CMK (cell line): ENCODE measurements around the gene LMCD1.

Experiments used
- DNase-seq: peaks from one replicate; pipeline ENCODE4 v3.0.0-alpha.2; 2010; ENCODE audit warnings: low read depth

Gene LMCD1

DNA sequence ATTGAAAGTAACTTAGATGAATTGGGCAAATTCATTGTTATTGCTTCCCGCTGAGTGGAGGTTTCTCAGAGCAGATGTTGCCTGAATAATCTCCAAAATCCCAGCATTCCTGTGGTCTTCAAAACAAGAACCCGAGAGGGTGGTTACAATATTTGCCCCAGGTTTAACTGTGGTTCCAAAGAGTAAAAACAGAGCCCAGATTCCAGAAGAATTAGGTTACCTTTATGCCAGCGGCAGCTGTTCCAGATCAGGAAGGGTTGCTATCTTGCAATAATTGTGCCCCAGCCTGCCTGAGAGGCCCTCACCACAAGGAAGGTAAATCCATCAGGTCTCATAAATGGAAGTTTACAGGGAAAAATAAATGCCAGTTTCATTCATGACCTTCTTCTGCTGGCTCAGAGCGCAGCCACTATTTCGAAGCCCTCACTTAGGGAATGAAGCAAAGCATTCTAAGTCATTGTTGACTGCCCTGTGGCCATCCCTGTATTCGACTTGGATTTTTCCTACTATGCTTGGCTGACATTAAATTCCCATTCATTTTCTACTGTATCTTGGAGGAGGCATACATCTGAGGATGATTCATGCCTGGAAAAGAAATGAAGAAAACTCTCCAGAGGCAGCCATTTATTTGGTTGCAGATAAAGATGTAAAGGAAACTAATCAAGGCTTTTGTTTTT, 88.4 kb downstream of the LMCD1 start:
- DNase-seq: no peak

DNA sequence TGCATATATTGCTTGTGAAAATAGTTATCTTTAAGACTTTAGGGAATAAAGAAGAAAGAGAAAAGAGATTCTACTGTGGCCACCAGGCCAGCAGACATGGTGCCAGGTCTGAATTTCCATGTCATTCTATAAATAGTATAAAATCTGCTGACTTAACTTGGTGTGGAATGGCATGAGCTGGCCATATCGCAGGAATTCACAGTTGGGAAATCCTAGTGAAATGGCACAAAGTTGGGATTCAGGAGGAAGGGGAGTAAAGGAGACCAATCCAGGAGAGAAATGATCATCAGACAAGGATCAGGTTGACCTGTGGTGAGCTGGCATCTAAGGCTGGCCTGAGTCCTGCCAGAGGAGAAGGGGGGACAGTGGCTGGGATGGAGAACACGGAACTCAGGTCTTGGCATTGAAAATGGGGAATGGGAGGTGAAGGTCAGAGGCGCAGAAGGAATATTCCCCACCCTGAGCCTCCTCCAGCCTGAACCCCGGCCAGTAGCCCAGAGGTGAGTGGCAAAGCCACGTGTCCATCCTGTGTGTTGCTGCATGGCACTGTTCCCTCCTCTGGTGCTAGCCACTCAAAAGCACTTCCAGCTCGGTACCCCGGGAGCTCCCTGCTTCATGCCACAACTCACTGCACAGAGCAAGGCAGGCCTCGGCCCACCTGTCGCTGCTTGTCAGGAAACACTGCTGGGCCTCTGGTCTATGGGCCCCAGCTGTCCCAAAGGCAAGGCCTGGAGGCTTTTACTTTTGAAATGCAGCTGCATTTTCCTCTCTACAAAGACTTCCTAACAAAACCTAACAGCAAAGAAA, 91.6 kb downstream of the LMCD1 start:
- no peak for DNase-seq

DNA sequence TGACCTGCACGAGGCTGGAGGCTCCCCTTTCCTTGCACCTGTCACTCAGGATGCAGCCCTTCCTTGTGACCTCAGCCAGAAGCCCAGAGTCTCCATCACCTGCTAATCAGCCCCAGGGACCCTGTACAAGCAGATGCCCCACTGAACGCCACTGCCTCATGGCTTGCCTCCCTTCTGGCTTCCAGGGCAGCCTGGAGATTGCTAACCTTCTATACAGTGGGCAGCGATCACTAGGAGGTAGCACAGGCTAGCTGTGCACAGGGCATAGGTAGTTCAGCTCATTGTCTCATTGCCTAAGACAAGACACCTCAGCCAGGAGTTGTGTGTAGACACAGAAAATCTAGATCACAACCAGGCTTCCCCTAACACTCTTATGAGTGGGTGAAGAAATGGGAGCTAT, 93.6 kb downstream of the LMCD1 start:
- no peak for DNase-seq

DNA sequence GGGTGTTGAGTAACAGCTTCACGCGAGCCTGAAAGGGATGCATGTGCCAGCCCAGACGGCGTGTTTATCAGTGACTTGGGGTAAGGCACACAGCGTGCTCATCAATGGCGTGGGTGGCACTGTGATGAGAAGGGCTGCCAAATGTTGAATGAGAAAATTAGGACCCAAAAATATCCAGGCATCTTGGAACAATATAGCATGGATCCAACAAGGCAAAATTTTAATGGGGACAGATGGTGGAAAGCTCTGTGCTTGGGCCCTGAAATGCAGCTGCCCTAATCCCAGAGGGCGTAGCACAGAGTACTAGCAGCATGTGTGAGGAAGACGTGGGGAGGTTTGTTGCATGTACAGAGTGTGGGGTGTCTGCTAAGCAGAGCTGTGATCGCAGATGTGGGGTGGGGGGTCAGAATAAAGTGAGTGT, 94.1 kb downstream of the LMCD1 start:
- no peak for DNase-seq

DNA sequence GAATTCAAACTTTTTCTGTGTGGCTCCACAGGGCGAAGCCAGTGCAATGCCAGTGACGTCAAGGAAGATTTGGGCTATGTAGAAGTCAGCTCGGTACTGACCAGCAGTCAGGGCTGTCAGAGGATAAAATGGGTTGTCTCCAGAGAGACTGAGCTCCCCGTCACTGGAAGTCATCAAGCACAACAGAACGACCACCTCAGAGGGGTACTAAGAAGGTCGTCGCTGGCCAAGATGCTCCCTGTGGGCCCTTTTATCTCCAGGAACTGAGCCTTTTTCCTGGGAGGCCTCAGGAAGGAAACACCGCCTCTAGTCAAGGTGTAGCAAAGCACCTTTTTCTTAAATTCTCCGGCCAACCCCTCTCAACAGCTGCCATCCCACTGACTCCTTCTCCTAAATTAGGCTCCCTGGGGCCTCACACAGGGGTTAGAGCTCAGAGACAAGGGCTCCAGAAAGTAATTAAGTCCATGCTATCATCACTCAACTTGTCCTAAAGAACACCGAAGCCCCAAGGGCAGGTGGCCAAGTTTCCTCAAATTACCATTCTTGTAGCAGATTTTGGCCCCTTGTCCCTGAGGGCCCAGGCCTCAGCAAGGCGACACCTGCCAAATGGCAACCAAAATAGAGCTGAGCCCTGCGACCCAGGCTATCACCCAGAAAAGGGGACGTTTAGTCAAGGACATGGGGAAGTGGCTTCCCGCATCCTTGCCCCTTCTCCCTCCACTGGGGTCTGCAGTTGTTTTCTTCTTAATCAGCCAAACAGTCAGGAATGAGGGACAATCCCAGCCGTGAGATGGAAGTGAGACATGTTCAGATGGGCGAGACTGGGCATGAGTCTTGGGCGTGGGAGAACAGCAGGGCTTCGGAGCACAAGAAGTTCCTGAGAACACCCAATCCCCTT, 94.9 kb downstream of the LMCD1 start:
- no peak for DNase-seq

DNA sequence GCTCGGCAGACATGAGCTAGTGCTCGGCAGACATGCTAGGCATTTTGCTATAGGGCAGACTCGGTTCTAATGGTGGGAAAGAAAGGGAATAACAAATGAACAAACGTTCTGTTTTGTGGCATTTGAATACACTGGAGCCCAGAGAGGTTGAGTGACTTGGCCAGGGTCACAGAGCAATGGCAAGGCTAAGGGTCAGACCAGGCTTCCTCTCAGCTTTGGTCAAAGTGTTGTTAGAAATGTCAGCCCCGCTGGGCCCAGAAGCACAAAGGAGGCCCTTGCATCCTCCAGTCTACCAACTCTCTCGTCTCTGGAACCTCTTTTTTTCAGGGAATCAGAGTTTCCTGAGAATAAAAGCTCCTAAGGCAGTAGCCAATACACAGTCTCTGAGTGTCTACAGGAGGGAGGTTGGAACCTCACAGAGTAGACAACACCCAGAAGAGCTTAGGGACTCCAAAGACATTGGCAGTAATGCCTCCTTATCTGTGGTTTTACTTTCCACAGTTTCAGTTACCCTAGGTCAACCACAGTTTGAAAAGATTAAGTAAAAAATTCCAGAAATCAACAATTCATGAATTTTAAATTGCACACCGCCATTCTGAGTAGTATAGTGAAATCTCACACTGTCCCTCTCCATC, 95.7 kb downstream of the LMCD1 start:
- DNase-seq: no peak

DNA sequence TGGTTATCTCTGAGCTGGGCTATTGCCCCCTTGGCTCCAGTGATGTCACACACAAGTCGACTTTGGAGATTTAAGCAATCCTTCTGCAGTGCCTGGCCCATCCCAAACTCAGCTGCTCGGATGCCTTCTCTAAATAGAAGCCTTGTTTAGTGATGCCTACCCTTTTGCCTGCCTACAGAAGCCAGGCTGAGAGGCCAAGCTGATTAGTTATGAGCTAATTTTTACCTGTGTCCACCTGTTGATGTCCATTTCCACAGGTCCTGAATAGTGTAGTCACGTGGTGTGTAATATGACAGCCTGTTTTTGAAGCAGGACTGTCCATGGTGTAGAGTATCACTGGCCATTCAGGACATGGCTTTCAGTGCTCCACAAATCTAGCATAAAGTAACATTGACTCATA, 97.5 kb downstream of the LMCD1 start:
- no peak for DNase-seq

DNA sequence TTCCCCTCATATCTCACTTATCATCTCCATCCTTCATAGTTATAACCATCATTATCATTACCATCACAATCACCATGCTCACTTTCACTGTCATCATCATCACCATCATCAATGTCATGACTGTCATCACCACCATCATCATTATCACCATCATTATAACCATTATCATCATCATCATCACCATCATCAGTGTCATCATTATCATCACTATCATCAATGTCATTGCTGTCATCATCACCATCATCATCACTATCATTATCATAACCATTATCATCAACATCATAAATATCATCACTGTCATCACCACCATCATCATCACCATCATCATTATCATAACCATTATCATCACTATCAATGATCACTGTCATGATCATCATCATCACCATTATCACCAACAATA, 98.8 kb downstream of the LMCD1 start:
- DNase-seq: no peak

DNA sequence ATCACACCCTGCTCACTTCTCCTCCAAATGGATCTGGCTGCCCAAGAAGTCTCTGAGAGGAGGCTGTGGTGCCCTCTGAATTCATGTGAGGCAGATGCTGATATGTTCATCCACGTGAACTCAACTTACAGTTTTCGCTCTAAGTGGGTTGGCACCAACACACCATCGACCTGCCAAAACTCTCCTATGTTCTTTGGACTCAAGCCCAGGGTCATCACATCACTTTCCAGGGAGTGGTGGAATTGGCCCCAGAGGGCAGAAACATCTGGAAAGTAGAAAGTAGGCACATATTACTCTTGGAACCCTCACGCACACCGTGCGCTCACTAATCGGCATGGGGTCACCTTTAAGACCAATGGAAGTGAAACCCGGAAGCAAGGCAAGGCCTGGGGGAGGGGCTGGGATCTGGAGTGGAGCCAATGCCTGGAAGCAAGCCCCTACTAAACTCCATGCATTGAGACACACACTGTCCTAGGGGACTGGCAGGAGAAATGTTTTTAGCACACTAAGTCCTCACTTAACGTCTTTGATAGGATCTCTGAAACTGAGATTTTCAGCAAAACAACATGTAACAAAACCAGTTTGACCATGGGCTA, 101.6 kb downstream of the LMCD1 start:
- no peak for DNase-seq

DNA sequence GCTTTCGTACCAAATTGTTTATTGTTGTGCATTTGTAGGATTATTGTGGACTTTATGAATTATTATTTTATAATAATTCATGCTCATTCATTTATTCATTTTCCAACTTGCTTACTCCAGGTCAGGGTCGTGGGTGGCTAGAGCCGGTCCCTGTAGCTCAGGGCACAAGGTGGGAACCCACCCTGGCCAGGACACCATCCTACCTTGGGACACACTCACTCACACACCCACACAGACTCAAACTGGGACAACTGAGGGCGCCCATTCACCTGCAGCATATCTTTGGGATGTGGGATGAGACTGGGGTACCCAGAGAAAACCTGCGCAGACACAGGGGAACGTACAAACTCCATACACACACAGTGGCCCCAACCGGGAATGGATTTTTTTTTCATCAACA, 102.4 kb downstream of the LMCD1 start:
- no peak for DNase-seq

DNA sequence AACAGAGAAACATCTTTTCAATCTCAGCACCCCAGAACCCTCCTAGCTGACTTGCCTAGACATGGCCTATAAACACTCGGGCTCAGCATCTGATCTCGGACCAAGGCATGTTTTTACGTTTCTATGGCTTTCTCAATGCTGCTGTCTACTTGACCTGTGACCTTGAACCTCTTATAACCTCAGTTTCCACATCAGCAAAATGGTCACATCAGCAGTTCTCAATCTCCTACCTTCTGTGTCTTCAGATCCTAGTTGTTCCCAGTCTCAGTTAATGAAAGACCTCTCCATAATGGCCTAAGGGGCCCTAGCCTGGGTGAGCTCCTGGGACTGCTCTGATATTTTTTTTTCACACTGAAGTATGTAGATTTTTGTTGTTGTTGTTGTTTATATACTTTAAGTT, 103.4 kb downstream of the LMCD1 start:
- DNase-seq: no peak

DNA sequence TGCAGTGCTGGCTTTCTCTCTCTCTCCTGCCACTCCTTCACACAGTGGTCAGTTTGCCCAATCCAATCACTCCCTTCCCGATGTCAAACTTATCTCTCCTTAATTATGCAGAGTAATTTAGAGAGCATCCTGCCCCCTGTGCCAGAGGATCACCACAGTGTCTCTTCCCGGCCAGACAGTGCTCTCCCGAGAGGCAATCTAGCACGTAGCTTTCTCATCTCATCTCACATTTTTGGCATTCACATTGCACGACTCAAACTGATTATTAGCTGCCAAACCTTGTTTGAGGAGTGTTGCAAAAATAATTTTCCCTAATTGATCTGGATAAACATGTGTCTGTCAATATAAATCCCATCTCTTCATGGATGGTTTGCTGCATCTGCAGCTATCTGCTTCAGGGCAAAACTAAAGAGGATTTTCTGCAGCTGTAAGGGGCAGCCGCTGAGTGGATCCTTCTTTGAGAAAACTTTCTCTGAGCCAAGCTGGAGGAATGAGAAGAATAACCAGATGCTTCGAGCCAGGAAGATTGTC, 105.1 kb downstream of the LMCD1 start:
- no peak for DNase-seq

DNA sequence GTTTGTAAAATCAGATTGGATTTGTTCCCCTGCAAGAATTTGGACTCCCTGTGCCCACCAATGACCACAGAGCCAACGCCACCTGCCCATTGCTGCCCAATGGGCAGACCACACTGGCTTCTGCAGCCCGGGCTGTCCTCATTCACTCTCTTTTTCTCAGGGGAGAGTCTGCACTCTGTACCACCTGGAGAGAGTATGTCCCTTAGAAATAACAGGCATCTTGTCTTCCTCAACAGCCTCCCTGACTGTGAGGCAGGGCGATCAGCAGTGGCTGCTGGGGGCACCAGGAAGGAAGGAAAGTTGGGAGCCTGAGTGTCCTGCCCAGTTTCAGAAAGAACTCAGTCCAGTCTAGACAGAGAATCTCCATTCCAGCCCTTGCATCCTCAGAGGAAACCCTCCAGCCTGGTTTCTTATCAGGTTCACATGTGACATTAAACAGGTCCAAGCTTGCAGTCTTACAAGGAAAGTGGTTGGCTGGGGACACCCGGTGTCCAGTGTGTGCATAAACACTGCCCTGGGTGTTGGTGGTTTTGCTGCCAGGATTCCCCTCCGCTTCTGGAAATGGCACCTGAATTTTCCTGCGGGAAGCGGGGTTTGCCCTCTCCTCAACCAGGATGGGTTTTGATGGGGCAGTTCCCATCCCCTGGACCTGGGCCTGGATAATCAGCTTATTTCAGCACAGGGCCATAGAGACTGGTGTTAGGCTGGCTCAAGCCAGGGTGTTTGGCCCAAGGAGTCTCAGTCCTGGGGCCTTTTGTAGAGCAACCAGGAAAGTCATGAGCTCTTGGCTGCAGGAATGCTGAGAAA, 105.8 kb downstream of the LMCD1 start:
- peak; percentile 42 for DNase-seq

DNA sequence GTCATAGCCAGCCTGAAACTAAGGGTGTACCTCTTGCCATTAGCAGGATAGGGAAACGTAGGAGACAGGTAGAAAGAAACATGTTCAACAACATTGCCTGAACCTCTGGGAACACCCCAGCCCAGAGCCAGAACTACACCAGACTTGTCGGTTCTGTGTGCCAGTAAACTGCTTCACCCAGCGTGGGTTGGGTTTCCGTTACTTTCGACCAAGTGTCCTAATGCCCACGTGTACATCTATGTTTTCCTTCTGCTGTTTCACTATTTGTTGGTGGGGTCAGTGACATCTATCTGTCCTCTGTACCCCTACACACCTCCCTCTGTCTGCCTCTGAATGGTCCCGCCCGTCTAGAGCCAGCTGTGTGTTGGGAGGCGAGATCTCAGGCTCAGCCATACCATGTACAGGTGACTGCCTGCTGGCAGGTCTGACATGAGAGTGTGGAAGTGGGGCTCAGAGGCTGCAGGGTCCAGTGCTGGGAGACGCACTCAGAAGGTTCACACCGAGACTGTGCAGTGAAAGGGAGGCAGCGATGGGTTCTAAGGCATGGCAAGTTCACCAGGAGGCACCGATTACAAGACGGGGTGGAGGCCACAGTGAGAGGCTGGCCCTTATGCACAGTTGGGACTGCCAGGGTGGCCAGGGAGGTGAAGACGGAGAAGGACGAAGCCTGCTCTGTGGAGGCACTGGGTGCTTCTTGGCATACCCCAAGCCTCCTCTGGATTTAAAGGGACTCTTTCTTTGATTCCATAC, 106.6 kb downstream of the LMCD1 start:
- no peak for DNase-seq

DNA sequence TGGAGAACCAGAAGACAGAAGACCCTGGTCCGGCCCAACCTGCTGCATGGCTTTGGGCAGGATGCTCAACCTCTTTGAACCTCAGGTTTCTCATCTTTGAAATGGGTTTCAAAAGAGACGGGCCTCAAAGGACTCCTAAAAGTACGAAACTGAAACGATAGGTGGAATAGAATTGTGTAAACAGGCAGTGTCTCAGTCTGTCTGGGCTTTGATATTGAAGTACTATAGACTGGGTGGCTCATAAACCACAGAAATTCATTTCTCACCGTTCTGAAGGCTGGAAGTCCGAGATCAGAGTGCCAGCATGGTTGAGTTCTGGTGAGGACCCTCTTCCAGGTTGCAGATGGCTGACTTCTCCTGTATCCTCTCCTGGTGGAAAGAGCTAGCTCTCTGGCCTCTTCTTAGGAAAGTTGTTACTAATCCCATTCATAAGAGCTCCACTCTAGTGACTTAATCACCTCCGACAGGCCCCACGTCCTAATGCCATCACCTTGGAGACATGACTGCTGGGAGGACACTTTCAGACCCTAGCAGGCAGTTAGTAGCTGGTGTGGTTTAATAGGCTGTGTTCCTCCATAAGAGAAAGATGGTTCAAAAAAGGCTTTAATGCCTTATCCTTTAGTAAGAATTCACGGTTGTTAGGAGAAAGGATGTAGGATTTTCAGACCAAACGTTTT, 107.3 kb downstream of the LMCD1 start:
- DNase-seq: no peak

DNA sequence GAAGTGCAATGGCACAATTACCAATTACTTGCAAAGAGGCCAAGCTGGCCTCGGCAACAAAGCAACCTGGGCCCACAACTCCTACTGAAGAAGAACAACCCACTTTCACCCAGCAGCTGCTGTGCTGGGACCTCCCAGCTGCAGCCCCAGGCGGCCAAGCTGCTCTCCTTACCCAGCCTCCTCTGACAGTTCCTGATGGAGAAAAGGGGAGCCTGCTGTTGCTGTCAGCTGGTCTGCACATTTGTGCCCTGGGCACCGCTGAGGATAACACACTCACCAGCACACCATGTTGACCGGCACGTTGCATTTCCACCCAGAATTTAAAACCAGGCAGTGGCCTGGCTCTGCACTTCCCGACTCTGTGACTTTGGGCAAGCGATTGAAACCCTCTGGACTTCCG, 109.3 kb downstream of the LMCD1 start:
- DNase-seq: no peak

DNA sequence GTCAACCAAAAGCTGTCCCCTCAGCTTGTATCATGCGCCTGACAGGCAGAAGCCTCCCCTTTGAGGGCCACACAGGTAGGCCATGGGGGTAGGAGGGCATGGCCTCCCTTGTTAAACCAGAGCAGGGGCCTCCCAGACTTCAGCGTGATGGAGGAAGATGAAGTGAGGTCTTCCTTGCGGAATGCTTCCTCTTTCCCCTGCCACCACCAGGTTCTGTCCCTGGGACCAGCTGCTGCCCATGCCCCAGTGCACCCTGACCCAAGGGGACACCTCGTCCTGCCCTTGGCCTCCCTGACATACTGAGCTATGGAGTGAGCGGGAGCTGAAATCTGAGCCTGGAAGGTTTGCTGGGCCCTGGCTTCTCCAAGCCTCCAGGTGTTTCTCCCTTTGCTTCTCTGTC, 116.3 kb downstream of the LMCD1 start:
- no peak for DNase-seq

DNA sequence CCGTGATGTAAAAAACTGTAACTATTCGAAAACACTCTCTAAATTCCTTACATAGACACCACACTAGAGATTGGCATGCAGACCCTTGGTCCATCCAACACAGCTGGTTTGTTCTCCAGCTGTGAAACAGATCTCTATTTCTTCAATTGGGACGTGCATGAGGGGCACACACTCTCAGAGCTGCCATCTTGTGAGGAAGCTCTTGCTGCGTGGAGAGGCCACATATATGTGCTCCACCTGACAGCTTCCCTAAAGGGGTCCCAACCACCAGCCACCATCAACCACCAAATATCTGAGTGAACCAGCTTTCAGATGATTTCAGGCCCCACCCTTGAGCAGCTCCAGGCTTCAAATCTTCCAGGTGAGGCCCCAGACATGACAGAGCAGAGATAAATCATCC, 117.3 kb downstream of the LMCD1 start:
- DNase-seq: no peak

DNA sequence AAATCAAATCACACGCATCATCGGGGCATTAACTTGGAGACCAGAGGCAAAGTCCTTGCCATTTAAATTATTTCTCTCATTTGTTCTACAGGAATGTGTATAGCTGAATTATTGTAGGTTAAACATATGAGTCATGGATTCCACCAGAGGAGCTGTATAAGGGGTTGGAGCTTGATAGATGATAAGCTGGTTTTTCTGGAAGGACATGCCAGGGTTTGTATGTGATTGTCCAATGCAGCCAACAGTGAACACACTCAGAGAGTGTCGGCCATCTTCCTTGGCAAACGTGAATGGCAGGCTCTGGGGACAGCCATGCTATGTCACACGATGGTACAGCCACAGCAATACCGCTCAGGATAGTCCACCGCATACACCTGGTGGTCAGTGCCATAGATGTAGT, 117.9 kb downstream of the LMCD1 start:
- DNase-seq: no peak
